Gastrocnemius medialis (tissue), 4 donors: Measurements from ENCODE around the gene SMARCB1. TPM values are rescaled to one million over a fixed set of nuclear protein-coding genes. Genes with fewer than 3 reads are reported as not detected.
"Not testable (repeated sequence)": the region's sequence is repeated elsewhere in the genome, so short reads cannot be mapped to it uniquely, and the experiment has no call there.

ENCODE experiments used
- ATAC-seq, 2 donors: fragments of 150-250 bp; one replicate each; pipeline ENCODE4 v1.9.1; 2016
- DNase-seq, 2 donors: peaks; one replicate each; pipeline ENCODE4 v3.0.0-alpha.2; 2019
- H3K27ac ChIP-seq, 4 donors: fragments of 200-600 bp; sonication (generic); 1 replicate in 1 of 4; 2 replicates in 3 of 4; pipeline ENCODE4 v1.5.1; 2016 to 2018; ENCODE audit warnings: mild to moderate bottlenecking in 2 of 4, moderate library complexity in 1 of 4
- H3K27me3 ChIP-seq, 3 donors: fragments of 200-600 bp; sonication (generic) in 2 of 3; 1 replicate in 1 of 3; 2 replicates in 2 of 3; pipeline versions ENCODE4 v1.5.1 to v1.6.0; 2016 to 2019; ENCODE audit warnings: mild to moderate bottlenecking in 1 of 3, moderate library complexity in 1 of 3
- H3K36me3 ChIP-seq, 2 donors: fragments of 200-600 bp; sonication (generic) in 1 of 2; one replicate each; pipeline ENCODE4 v1.5.1; 2017 to 2018
- H3K4me1 ChIP-seq, 2 donors: fragments of 200-600 bp; sonication (generic) in 1 of 2; one replicate each; pipeline ENCODE4 v1.5.1; 2016 to 2017; ENCODE audit warnings: mild to moderate bottlenecking in 2 of 2
- H3K4me3 ChIP-seq, 4 donors: fragments of 200-600 bp; sonication (generic) in 3 of 4; 1 replicate in 1 of 4; 2 replicates in 3 of 4; pipeline ENCODE4 v1.5.1; 2016 to 2019; ENCODE audit warnings: mild to moderate bottlenecking in 2 of 4
- H3K9me3 ChIP-seq, 3 donors: fragments of 200-600 bp; sonication (generic) in 2 of 3; 1 replicate in 1 of 3; 2 replicates in 2 of 3; pipeline ENCODE4 v1.5.1; 2016 to 2019
- POLR2A ChIP-seq, 2 donors: fragments of 450-650 bp; IDR thresholded peaks; one replicate each; pipeline ENCODE4 v1.6.1; 2017; ENCODE audit warnings: antibody characterized with exemption in 2 of 2, mild to moderate bottlenecking in 2 of 2, moderate library complexity in 2 of 2
- in situ Hi-C, 4 donors: fragments of 200-750 bp; cut with MboI; loops; one replicate each; pipeline versions ENCODE4 v1.15.0 to v1.8.0; 2017; ENCODE audit warnings: low sequenced_read_pairs in 4 of 4
- intact Hi-C: fragments of 100-400 bp; cut with DNase I; formaldehyde crosslinking; loops from one replicate; pipeline ENCODE4 v1.15.1; 2023; ENCODE audit warnings: low total_unique reads
- total RNA-seq, 4 donors: library from RNA; depleted of rRNA; stranded (reverse); fragments of >200 nt; gene quantifications; one replicate each; pipeline versions ENCODE4 v1.1.0 to v1.2.3, GENCODE V29; 2016
- TF ChIP-seq, protein P1 (sequence below), 5 experiments: fragments of 450-650 bp in 3 of 5; fragments of 200-600 bp in 2 of 5; sonication (generic) in 2 of 5; IDR thresholded peaks in 4 of 5; conservative IDR thresholded peaks in 1 of 5; 1 replicate in 4 of 5; 2 replicates in 1 of 5; pipeline ENCODE4 v1.5.1; 2016 to 2019; ENCODE audit warnings: antibody characterized with exemption in 5 of 5, mild to moderate bottlenecking in 3 of 5, moderate library complexity in 3 of 5

SMARCB1 gene
- total RNA-seq, 4 donors from 2014 or later = 37.8 to 65.6 (median 55.2) TPM

DNA sequence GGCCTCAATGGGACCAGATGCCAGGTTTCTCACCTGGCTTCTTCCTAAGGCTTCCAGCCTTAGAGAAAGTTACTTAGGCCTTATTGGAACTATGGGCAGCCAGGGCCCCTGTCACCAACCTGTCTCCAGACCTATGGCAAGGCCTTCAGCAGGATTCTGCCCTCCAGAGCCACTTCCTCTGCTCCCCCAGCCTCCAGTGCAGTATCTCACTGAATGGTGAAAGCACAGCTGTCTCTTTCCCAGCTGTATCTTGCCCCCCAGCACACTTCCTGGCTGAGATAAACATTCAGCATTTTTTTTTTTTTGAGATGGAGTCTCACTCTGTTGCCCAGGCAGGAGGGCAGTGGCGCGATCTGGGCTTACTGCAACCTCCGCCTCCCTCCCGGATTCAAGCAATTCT, 72.4 kb downstream of the SMARCB1 start:
- Histone ChIP-seq H3K4me3 (no peak overlapping the region), H3K36me3 (no peaks in the 10 kb centered on the region), H3K9me3 (no peaks in the 10 kb centered on the region), H3K27me3 (no peaks in the 10 kb centered on the region), H3K4me1 (peaks cover 18 to 23% of the 10 kb centered on the region in 2 donors), H3K27ac (peak overlapping the region in 3 of 4 donors; percentile 94 to 98 (median 97))
- TF ChIP-seq, protein P1, sequence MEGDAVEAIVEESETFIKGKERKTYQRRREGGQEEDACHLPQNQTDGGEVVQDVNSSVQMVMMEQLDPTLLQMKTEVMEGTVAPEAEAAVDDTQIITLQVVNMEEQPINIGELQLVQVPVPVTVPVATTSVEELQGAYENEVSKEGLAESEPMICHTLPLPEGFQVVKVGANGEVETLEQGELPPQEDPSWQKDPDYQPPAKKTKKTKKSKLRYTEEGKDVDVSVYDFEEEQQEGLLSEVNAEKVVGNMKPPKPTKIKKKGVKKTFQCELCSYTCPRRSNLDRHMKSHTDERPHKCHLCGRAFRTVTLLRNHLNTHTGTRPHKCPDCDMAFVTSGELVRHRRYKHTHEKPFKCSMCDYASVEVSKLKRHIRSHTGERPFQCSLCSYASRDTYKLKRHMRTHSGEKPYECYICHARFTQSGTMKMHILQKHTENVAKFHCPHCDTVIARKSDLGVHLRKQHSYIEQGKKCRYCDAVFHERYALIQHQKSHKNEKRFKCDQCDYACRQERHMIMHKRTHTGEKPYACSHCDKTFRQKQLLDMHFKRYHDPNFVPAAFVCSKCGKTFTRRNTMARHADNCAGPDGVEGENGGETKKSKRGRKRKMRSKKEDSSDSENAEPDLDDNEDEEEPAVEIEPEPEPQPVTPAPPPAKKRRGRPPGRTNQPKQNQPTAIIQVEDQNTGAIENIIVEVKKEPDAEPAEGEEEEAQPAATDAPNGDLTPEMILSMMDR (IDR thresholded peaks at IDR 0.05 in 4 of 5, conservative IDR thresholded peaks at IDR 0.05 in 1 of 5) = no peak
- TF ChIP-seq POLR2A (IDR thresholded peaks at IDR 0.05) = no peak
- DNase-seq = no peak
- ATAC-seq = no peak
- intact Hi-C loops (loop anchor here (5.0 kb wide), 1 partner anchor 33 kb away; the partner anchor contains the start of gene MIF), in situ Hi-C loops (loop anchor here in 3 of 4 donors (10.0 to 25.0 kb wide), 2 partner anchors 314 to 322 kb away; no protein-coding TSS in a partner anchor)

DNA sequence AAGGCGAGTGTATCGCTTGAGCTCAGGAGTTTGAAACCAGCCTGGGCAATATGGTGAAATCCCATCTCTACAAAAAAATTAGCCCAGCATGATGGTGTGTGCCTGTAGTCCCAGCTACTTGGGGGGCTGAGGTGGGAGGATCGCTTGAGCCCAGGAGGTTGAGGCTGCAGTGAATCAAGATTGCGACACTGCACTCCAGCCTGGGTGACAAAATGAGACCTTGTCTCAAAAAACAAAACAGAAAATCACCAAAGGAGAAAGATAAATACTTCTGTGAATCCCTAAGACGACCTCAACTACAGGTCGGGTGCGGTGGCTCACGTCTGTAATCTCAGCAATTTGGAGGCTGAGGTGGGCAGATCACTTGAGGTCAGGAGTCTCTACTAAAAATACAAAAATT, 73.4 kb downstream of the SMARCB1 start:
- H3K9me3 ChIP-seq, H3K36me3 ChIP-seq, H3K27ac ChIP-seq, H3K4me3 ChIP-seq, intact Hi-C loops, DNase-seq, ATAC-seq, H3K27me3 ChIP-seq: not testable (repeated sequence)
- in situ Hi-C loops = loop anchor here in 2 of 4 donors (25.0 kb wide), 1 partner anchor 323 kb away; no protein-coding TSS in a partner anchor
- H3K4me1 ChIP-seq = peaks cover 18 to 27% of the 10 kb centered on the region in 2 donors

DNA sequence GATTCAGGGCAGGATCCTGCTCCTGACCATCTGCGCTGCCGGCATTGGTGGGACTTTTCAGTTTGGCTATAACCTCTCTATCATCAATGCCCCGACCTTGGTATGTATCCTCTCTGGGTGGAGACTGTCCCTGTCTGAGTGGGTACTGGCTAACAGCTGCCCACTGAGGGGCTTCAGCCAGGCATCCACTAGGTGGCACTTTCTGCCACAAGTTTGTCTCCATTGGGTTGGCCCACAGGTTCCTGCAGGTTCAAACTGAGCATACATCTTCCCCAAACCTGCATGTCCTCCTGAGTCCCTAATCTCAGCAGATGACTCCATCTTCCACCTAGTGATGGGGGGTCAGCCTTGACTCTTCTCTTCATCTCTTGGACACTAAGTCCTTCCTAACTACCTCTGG, 75.3 kb downstream of the SMARCB1 start:
- TF ChIP-seq, protein P1 (IDR thresholded peaks at IDR 0.05 in 4 of 5, conservative IDR thresholded peaks at IDR 0.05 in 1 of 5) = peak; percentile 2 to 60 (median 29)
- no peak for TF ChIP-seq POLR2A (IDR thresholded peaks at IDR 0.05)
- ATAC-seq (no peak), DNase-seq (no peak)
- in situ Hi-C loops (loop anchor here in 2 of 4 donors (25.0 kb wide), 1 partner anchor 325 kb away; no protein-coding TSS in a partner anchor), intact Hi-C loops (no loop called here)
- H3K4me1 ChIP-seq = peaks cover 12 to 19% of the 10 kb centered on the region in 2 donors
- no peaks in the 10 kb centered on the region for H3K36me3 ChIP-seq
- no peaks in the 10 kb centered on the region for H3K27me3 ChIP-seq
- H3K27ac ChIP-seq = no peak overlapping the region
- H3K4me3 ChIP-seq = no peak overlapping the region
- no peaks in the 10 kb centered on the region for H3K9me3 ChIP-seq

DNA sequence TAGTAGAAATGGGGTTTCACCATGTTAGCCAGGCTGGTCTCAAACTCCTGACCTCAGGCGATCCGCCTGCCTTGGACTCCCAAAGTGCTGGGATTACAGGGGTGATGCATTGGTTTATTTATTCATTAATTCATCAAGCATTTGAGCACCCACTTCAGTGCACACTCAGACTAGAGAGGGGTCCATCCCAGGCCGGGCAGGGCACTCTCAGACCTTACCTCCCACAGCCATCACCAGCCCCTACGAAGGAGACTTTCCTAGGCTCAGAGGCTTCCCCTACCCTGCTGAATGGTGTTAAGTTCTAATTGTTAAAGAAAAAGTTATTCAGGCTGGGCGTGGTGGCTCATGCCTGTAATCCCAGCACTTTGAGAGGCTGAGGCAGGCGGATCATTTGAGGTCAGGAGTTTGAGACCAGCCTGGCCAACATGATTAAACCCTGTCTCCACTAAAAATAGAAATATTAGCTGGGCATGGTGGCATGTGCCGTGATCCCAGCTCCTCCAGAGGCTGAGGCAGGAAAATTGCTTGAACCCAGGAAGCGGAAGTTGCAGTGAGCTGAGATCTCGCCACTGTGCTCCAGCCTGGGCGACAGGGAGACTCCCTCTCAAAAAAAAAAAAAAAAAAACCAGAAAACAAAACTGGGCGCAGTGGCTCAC, 77.9 kb downstream of the SMARCB1 start:
- DNase-seq, H3K4me3 ChIP-seq, H3K27ac ChIP-seq, intact Hi-C loops, H3K4me1 ChIP-seq, H3K9me3 ChIP-seq, H3K27me3 ChIP-seq, ATAC-seq: not testable (repeated sequence)
- in situ Hi-C loops = loop anchor here in 2 of 4 donors (25.0 kb wide), 1 partner anchor 327 kb away; no protein-coding TSS in a partner anchor
- H3K36me3 ChIP-seq = peaks cover 0 to 21% of the 10 kb centered on the region in 2 donors

GRCh38 chr22:23868580-23868979, 81.8 kb downstream of the SMARCB1 start:
- TF ChIP-seq, protein P1 (IDR thresholded peaks at IDR 0.05 in 4 of 5, conservative IDR thresholded peaks at IDR 0.05 in 1 of 5) = no peak
- no peak for TF ChIP-seq POLR2A (IDR thresholded peaks at IDR 0.05)
- Histone ChIP-seq H3K27ac (no peak overlapping the region), H3K9me3 (no peaks in the 10 kb centered on the region), H3K27me3 (no peaks in the 10 kb centered on the region), H3K36me3 (peaks cover 0 to 30% of the 10 kb centered on the region in 2 donors), H3K4me3 (no peak overlapping the region), H3K4me1 (peaks cover 0 to 4% of the 10 kb centered on the region in 2 donors)
- ATAC-seq (no peak), DNase-seq (no peak)
- intact Hi-C loops = no loop called here
- in situ Hi-C loops = loop anchor here in 2 of 4 donors (25.0 kb wide), 1 partner anchor 331 kb away; no protein-coding TSS in a partner anchor
